ENCODE results near the gene SLX1A. TPM values are rescaled to one million over a fixed set of nuclear protein-coding genes. Genes with fewer than 3 reads are reported as not detected.

SLX1A gene
- total and polyA plus RNA-seq, 10 of the 15 experiments (the other 5 are each of a cell fraction or from before 2014, with no cell fraction given), result 2.5 to 123 (median 28.9) TPM

DNA sequence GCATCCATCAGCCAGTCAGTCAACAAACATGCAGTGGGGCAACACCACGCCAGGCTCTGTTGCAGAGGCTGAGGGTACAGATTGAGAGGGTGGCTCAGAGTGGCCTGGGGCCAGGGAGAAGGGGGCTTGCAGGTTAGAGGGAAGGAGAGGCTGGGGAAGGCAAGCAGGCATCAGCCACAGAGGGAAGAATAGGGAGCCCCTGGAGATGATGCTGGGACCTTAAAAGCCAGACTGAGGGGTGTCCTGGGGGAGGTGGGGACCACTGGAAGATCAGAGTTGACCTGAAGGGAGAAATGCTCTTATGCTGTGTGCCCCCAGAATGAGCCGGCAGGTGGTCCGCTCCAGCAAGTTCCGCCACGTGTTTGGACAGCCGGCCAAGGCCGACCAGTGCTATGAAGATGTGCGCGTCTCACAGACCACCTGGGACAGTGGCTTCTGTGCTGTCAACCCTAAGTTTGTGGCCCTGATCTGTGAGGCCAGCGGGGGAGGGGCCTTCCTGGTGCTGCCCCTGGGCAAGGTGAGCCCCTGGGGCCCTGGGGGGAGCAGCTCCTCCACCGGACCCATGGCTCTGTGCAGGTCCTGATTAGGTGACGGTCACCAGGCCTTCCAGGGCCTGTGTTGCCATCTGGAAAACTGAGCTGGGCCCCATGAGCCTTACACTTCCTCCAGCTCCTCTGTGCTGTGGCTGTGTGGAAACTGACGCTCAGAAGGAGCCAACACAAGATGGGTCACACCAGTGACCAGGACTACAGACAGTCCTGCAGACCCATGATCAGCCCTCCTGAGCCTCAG is 8.6 kb upstream of the SLX1A start (continued):
- TF ChIP-seq, protein P1, sequence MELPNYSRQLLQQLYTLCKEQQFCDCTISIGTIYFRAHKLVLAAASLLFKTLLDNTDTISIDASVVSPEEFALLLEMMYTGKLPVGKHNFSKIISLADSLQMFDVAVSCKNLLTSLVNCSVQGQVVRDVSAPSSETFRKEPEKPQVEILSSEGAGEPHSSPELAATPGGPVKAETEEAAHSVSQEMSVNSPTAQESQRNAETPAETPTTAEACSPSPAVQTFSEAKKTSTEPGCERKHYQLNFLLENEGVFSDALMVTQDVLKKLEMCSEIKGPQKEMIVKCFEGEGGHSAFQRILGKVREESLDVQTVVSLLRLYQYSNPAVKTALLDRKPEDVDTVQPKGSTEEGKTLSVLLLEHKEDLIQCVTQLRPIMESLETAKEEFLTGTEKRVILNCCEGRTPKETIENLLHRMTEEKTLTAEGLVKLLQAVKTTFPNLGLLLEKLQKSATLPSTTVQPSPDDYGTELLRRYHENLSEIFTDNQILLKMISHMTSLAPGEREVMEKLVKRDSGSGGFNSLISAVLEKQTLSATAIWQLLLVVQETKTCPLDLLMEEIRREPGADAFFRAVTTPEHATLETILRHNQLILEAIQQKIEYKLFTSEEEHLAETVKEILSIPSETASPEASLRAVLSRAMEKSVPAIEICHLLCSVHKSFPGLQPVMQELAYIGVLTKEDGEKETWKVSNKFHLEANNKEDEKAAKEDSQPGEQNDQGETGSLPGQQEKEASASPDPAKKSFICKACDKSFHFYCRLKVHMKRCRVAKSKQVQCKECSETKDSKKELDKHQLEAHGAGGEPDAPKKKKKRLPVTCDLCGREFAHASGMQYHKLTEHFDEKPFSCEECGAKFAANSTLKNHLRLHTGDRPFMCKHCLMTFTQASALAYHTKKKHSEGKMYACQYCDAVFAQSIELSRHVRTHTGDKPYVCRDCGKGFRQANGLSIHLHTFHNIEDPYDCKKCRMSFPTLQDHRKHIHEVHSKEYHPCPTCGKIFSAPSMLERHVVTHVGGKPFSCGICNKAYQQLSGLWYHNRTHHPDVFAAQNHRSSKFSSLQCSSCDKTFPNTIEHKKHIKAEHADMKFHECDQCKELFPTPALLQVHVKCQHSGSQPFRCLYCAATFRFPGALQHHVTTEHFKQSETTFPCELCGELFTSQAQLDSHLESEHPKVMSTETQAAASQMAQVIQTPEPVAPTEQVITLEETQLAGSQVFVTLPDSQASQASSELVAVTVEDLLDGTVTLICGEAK (IDR thresholded peaks at IDR 0.05; ENCODE audit: borderline replicate concordance), result no peak
- no peak for TF ChIP-seq SMAD1 (IDR thresholded peaks at IDR 0.05; ENCODE audit: low read depth, partially characterized antibody)
- TF ChIP-seq CHD4 (IDR thresholded peaks at IDR 0.05), result no peak
- no peak for TF ChIP-seq TBL1XR1 (IDR thresholded peaks at IDR 0.05; ENCODE audit: low read depth, low read length)
- TF ChIP-seq RAD21 (IDR thresholded peaks at IDR 0.05; ENCODE audit: insufficient read depth, low read depth, low read length), result no peak
- TF ChIP-seq CHD2 (IDR thresholded peaks at IDR 0.05; ENCODE audit: borderline replicate concordance, low read depth, low read length), result no peak
- TF ChIP-seq SPI1 (IDR thresholded peaks at IDR 0.05; ENCODE audit: borderline replicate concordance, insufficient read depth, low read depth, low read length), result no peak
- no peak for TF ChIP-seq SMC3 (IDR thresholded peaks at IDR 0.05; ENCODE audit: borderline replicate concordance, low read length)
- TF ChIP-seq BRCA1 (IDR thresholded peaks at IDR 0.05; ENCODE audit: low read depth, low read length), result no peak
- peak; percentile 20 for TF ChIP-seq SP1 (IDR thresholded peaks at IDR 0.05; ENCODE audit: low read depth, low read length)
- TF ChIP-seq POLR2AphosphoS2 (IDR thresholded peaks at IDR 0.05; ENCODE audit: low read depth, low read length), result peak; percentile 81; the same call in 1 of the 2 replicates
- TF ChIP-seq, protein P2, sequence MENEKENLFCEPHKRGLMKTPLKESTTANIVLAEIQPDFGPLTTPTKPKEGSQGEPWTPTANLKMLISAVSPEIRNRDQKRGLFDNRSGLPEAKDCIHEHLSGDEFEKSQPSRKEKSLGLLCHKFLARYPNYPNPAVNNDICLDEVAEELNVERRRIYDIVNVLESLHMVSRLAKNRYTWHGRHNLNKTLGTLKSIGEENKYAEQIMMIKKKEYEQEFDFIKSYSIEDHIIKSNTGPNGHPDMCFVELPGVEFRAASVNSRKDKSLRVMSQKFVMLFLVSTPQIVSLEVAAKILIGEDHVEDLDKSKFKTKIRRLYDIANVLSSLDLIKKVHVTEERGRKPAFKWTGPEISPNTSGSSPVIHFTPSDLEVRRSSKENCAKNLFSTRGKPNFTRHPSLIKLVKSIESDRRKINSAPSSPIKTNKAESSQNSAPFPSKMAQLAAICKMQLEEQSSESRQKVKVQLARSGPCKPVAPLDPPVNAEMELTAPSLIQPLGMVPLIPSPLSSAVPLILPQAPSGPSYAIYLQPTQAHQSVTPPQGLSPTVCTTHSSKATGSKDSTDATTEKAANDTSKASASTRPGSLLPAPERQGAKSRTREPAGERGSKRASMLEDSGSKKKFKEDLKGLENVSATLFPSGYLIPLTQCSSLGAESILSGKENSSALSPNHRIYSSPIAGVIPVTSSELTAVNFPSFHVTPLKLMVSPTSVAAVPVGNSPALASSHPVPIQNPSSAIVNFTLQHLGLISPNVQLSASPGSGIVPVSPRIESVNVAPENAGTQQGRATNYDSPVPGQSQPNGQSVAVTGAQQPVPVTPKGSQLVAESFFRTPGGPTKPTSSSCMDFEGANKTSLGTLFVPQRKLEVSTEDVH (IDR thresholded peaks at IDR 0.05; ENCODE audit: low read depth, partially characterized antibody), result no peak
- peak; percentile 93 for TF ChIP-seq POLR2AphosphoS5 (IDR thresholded peaks at IDR 0.05; ENCODE audit: low read length)
- no peak; the same call in 1 of the 2 replicates for TF ChIP-seq PAX5 (IDR thresholded peaks at IDR 0.05; ENCODE audit: borderline replicate concordance, low read depth, low read length)
- no peak for TF ChIP-seq SREBF2 (IDR thresholded peaks at IDR 0.05; ENCODE audit: low read length)
- no peak for TF ChIP-seq CBX5 (IDR thresholded peaks at IDR 0.05; ENCODE audit: low read depth)
- TF ChIP-seq WRNIP1 (IDR thresholded peaks at IDR 0.05; ENCODE audit: borderline replicate concordance, low read depth, low read length), result no peak
- TF ChIP-seq, protein P3, sequence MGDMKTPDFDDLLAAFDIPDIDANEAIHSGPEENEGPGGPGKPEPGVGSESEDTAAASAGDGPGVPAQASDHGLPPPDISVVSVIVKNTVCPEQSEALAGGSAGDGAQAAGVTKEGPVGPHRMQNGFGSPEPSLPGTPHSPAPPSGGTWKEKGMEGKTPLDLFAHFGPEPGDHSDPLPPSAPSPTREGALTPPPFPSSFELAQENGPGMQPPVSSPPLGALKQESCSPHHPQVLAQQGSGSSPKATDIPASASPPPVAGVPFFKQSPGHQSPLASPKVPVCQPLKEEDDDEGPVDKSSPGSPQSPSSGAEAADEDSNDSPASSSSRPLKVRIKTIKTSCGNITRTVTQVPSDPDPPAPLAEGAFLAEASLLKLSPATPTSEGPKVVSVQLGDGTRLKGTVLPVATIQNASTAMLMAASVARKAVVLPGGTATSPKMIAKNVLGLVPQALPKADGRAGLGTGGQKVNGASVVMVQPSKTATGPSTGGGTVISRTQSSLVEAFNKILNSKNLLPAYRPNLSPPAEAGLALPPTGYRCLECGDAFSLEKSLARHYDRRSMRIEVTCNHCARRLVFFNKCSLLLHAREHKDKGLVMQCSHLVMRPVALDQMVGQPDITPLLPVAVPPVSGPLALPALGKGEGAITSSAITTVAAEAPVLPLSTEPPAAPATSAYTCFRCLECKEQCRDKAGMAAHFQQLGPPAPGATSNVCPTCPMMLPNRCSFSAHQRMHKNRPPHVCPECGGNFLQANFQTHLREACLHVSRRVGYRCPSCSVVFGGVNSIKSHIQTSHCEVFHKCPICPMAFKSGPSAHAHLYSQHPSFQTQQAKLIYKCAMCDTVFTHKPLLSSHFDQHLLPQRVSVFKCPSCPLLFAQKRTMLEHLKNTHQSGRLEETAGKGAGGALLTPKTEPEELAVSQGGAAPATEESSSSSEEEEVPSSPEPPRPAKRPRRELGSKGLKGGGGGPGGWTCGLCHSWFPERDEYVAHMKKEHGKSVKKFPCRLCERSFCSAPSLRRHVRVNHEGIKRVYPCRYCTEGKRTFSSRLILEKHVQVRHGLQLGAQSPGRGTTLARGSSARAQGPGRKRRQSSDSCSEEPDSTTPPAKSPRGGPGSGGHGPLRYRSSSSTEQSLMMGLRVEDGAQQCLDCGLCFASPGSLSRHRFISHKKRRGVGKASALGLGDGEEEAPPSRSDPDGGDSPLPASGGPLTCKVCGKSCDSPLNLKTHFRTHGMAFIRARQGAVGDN (IDR thresholded peaks at IDR 0.05), result peak; percentile 36; the same call in 1 of the 2 replicates
- no peak for TF ChIP-seq ZNF217 (IDR thresholded peaks at IDR 0.05)
- TF ChIP-seq RAD51 (IDR thresholded peaks at IDR 0.05), result no peak

Measured in GM12878 (cell line).